Thymus (tissue), 11 donors: ENCODE results near the gene HPS5. TPM values are rescaled to one million over a fixed set of nuclear protein-coding genes. Genes with fewer than 3 reads are reported as not detected.

ENCODE experiments used
- DNase-seq, 9 donors: peaks; one replicate each; pipeline ENCODE4 v3.0.0-alpha.2; 2013; ENCODE audit warnings: low spot score in 9 of 9, low read depth in 6 of 9, missing footprints in 1 of 9
- H3K27ac ChIP-seq, 2 donors: one replicate each; pipeline ENCODE4 v1.5.1; 2013; ENCODE audit warnings: control low read depth in 1 of 2, low read depth in 1 of 2, low read length in 1 of 2, mild to moderate bottlenecking in 1 of 2, moderate library complexity in 1 of 2
- H3K27me3 ChIP-seq, 2 donors: one replicate each; pipeline ENCODE4 v1.5.1; 2013; ENCODE audit warnings: low read length in 1 of 2; ENCODE audit not compliant: control insufficient read depth in 2 of 2, insufficient read depth in 1 of 2
- H3K36me3 ChIP-seq, 2 donors: one replicate each; pipeline ENCODE4 v1.5.1; 2013; ENCODE audit warnings: low read length in 1 of 2, mild to moderate bottlenecking in 1 of 2, moderate library complexity in 1 of 2; ENCODE audit not compliant: control insufficient read depth in 2 of 2, insufficient read depth in 2 of 2
- H3K4me1 ChIP-seq, 2 donors: one replicate each; pipeline ENCODE4 v1.5.1; 2013; ENCODE audit warnings: low read length in 2 of 2; ENCODE audit not compliant: control insufficient read depth in 2 of 2, insufficient read depth in 2 of 2
- H3K4me3 ChIP-seq, 2 donors: one replicate each; pipeline ENCODE4 v1.5.1; 2013; ENCODE audit warnings: low read length in 2 of 2, control low read depth in 1 of 2, mild to moderate bottlenecking in 1 of 2
- H3K9me3 ChIP-seq, 2 donors: one replicate each; pipeline ENCODE4 v1.5.1; 2013; ENCODE audit warnings: low read length in 1 of 2, mild to moderate bottlenecking in 1 of 2; ENCODE audit not compliant: control insufficient read depth in 2 of 2, insufficient read depth in 1 of 2
- WGBS: extraction: QIAGEN DNeasy Blood & Tissue Kit; methylation state at CpG from one replicate; pipeline ENCODE4 v1.1.7; 2013; 5-methylcytosine and 5-hydroxymethylcytosine counted together
- polyA plus RNA-seq: library from polyadenylated mRNA; stranded (reverse); fragments of 200-250 nt; gene quantifications from one replicate; pipeline ENCODE4 v1.2.3, GENCODE V29; 2013
- total RNA-seq: library from RNA; stranded (reverse); fragments of 120-200 nt; gene quantifications from one replicate; pipeline ENCODE4 v1.2.4, GENCODE V29; 2013
- donor health status: healthy.

HPS5 gene
- total and polyA plus RNA-seq, 2 donors = 20.2 to 29.7 TPM

DNA sequence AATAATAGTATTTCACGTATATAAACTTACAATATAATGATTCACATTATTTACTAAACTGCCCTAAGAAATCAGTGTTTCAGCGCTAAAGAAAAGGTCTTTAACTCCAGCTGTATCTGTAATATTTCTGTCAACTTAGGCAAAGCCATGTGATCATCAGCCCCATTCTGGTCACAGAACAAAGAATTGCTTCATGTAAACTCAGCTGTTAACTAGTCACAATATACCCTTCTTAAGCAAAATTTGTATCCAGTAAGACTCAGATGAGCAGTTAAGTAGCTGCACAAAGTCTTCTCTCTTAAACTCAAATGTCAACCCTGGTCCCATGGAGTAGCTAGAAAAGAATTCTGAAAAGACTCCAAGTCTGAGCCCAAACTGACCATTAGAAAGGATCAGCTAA, 26.6 kb downstream of the HPS5 start:
- Histone ChIP-seq H3K36me3 (peaks cover 26 to 50% of the 10 kb centered on the region in 2 donors), H3K27me3 (no peaks in the 10 kb centered on the region), H3K4me1 (no peaks in the 10 kb centered on the region), H3K4me3 (no peak overlapping the region), H3K27ac (no peak overlapping the region), H3K9me3 (no peaks in the 10 kb centered on the region)
- no peak for DNase-seq
- 96% methylated on average over 2 of the region's 2 CpGs for WGBS

GRCh38 chr11:18294862-18295261, 27.1 kb downstream of the HPS5 start:
- H3K27me3 ChIP-seq = no peaks in the 10 kb centered on the region
- 99% methylated on average over 5 of the region's 5 CpGs for WGBS
- H3K4me3 ChIP-seq = no peak overlapping the region
- no peaks in the 10 kb centered on the region for H3K9me3 ChIP-seq
- peaks cover 26 to 52% of the 10 kb centered on the region in 2 donors for H3K36me3 ChIP-seq
- H3K4me1 ChIP-seq = no peaks in the 10 kb centered on the region
- DNase-seq = no peak
- no peak overlapping the region for H3K27ac ChIP-seq

DNA sequence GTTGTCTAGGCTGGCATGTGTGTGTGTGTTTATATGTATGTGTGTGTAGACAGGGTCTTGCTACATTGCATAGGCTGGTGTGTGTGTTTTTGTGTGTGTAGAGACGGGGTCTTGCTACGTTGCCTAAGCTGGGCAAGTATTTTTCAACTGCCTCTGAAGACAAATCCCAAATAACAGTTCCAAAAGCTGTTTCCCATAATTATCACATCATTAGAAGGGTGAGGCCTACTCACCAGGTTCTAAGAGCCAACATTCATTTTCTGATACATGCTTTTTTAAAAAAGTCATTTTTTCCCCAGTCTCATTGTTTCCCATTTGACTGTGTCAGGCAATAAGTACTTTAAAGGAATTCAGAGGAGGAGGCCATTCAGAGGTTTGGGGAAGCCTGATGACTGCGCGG, 33.0 kb downstream of the HPS5 start:
- no peaks in the 10 kb centered on the region for H3K4me1 ChIP-seq
- no peaks in the 10 kb centered on the region for H3K9me3 ChIP-seq
- no peak for DNase-seq
- no peaks in the 10 kb centered on the region for H3K27me3 ChIP-seq
- 98% methylated on average over 4 of the region's 4 CpGs for WGBS
- no peak overlapping the region for H3K27ac ChIP-seq
- H3K4me3 ChIP-seq = no peak overlapping the region
- H3K36me3 ChIP-seq = peaks cover 31 to 49% of the 10 kb centered on the region in 2 donors

DNA sequence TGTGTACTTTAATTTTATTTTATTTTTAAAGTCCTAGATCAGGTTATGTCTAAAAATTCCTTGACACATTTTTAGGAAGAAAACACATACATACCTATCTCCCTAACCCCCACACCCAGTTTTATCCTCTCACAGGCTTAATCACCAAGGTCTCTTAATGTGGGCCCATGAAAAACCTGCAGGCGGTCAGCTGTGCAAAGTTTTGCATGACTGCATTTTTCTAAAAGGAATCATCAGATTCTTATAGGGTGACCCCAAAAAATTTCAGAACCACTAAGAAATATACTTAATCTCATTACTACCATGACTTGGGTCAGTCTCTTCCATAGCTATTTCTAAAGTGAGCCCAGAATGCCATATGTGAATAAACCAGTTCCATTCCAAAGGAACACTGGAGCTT, 36.1 kb downstream of the HPS5 start:
- no peaks in the 10 kb centered on the region for H3K4me1 ChIP-seq
- H3K9me3 ChIP-seq = no peaks in the 10 kb centered on the region
- H3K36me3 ChIP-seq = peaks cover 33 to 43% of the 10 kb centered on the region in 2 donors
- no peaks in the 10 kb centered on the region for H3K27me3 ChIP-seq
- DNase-seq = no peak
- H3K4me3 ChIP-seq = no peak overlapping the region
- WGBS = 95% methylated on average over 1 of the region's 1 CpG
- no peak overlapping the region for H3K27ac ChIP-seq

- Histone ChIP-seq H3K36me3 (peaks cover 24 to 28% of the 10 kb centered on the region in 2 donors), H3K4me1 (no peaks in the 10 kb centered on the region), H3K27ac (no peak overlapping the region), H3K4me3 (no peak overlapping the region), H3K9me3 (no peaks in the 10 kb centered on the region), H3K27me3 (no peaks in the 10 kb centered on the region)
- 96% methylated on average over 2 of the region's 2 CpGs for WGBS
- DNase-seq = no peak
Measured at GRCh38 chr11:18282626-18283025, 39.3 kb downstream of the HPS5 start.

- Histone ChIP-seq H3K27ac (no peak overlapping the region), H3K36me3 (peaks cover 12% of the 10 kb centered on the region in 2 donors)
Measured at GRCh38 chr11:18280438-18281045, 41.4 kb downstream of the HPS5 start.

GRCh38 chr11:18277565-18278271, 44.2 kb downstream of the HPS5 start:
- no peaks in the 10 kb centered on the region for H3K27me3 ChIP-seq
- no peak for DNase-seq
- no peak overlapping the region for H3K4me3 ChIP-seq
- no peak overlapping the region for H3K27ac ChIP-seq
- 96% methylated on average over 5 of the region's 5 CpGs for WGBS
- H3K9me3 ChIP-seq = no peaks in the 10 kb centered on the region
- H3K4me1 ChIP-seq = no peaks in the 10 kb centered on the region
- H3K36me3 ChIP-seq = peaks cover 10 to 12% of the 10 kb centered on the region in 2 donors

More at GRCh38 chr11:18280438-18281045, 41.4 kb downstream of the HPS5 start:
- Histone ChIP-seq H3K4me3 (no peak overlapping the region), H3K27me3 (no peaks in the 10 kb centered on the region), H3K9me3 (no peaks in the 10 kb centered on the region), H3K4me1 (no peaks in the 10 kb centered on the region)
- no peak for DNase-seq
- WGBS = 95% methylated on average over 4 of the region's 4 CpGs

- no peak for DNase-seq
- Histone ChIP-seq H3K9me3 (no peaks in the 10 kb centered on the region), H3K27me3 (no peaks in the 10 kb centered on the region), H3K36me3 (no peaks in the 10 kb centered on the region), H3K27ac (no peak overlapping the region), H3K4me1 (no peaks in the 10 kb centered on the region), H3K4me3 (no peak overlapping the region)
- 84% methylated on average over 4 of the region's 4 CpGs for WGBS
Measured at GRCh38 chr11:18271206-18271605, 50.7 kb downstream of the HPS5 start.

- Histone ChIP-seq H3K27ac (no peak overlapping the region), H3K4me3 (no peak overlapping the region), H3K9me3 (no peaks in the 10 kb centered on the region), H3K36me3 (no peaks in the 10 kb centered on the region), H3K4me1 (no peaks in the 10 kb centered on the region), H3K27me3 (no peaks in the 10 kb centered on the region)
- no peak for DNase-seq
- WGBS = 76% methylated on average over 4 of the region's 4 CpGs
Measured at GRCh38 chr11:18270102-18270501, 51.8 kb downstream of the HPS5 start.
